Left renal pelvis (tissue), 4 donors: ENCODE measurements around the gene SSH3. TPM values are rescaled to one million over a fixed set of nuclear protein-coding genes. Genes with fewer than 3 reads are reported as not detected.

ENCODE experiments used
- DNase-seq, 4 donors: peaks; one replicate each; pipeline ENCODE4 v3.0.0-alpha.2; 2013; ENCODE audit warnings: low read depth in 4 of 4, low spot score in 3 of 4
- polyA plus RNA-seq, 4 donors: library from polyadenylated mRNA; unstranded; fragments of 120-200 nt; gene quantifications; one replicate each; pipeline ENCODE4 v1.2.1, GENCODE V29; 2013; ENCODE audit not compliant: insufficient read length in 4 of 4

SSH3 gene
- polyA plus RNA-seq, 4 donors = 16.6 to 37.2 (median 24.5) TPM

DNA sequence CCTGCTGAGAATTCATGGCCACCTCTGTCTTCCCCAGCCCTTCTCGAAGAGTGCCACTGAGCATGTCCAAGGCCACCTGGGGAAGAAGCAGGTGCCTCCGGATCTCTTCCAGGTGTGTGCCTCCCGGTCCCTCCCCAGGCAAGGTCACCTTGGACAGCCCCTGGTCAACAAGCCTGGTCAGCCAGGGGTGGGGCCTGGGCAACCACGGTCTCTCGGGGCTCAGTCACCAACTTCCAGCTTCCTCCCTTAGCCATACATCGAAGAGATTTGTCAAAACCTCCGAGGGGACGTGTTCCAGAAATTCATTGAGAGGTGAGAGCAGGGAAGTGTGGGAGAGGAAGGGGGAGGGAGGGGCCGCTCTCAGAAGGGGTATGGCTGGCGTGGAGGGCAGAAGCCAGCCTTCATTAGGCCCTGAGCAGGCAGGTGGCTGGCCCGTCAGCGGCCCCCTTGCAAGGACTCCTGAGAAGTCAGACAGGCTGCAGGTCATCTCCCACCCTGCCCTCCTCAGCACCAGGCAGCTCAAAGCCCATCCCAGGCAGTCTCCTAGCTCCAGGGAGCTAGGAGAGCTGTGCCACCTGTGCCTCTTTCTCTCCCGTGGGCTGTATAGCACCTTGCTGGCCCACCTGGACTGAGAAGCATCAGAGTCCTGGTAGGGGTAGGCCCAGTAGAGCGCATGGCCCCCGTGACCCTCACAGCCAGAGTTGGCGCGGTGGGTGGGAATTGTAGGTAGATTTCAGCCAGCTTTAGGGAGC lies 23.6 kb upstream of the SSH3 start:
- DNase-seq = no peak

DNA sequence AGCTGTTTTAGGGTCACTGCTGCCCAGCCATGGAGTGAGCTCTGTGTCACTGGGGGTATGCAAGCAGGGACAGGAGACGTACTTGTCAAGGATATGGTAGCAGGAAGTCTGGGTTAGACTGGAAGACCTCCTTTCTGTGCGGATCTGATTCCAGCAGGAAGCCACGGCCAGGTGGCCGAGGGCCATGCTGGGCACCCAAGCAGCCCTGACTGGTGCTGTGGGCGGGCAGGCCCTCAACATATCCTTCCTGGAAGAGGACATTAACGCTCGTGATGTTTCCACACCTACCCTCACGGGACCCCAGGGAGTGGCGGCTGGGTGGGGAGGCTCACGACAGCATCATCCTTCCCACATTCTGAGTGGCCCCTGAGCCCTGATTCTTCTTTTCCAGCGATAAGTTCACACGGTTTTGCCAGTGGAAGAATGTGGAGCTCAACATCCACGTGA lies 23.0 kb upstream of the SSH3 start:
- DNase-seq = no peak

DNA sequence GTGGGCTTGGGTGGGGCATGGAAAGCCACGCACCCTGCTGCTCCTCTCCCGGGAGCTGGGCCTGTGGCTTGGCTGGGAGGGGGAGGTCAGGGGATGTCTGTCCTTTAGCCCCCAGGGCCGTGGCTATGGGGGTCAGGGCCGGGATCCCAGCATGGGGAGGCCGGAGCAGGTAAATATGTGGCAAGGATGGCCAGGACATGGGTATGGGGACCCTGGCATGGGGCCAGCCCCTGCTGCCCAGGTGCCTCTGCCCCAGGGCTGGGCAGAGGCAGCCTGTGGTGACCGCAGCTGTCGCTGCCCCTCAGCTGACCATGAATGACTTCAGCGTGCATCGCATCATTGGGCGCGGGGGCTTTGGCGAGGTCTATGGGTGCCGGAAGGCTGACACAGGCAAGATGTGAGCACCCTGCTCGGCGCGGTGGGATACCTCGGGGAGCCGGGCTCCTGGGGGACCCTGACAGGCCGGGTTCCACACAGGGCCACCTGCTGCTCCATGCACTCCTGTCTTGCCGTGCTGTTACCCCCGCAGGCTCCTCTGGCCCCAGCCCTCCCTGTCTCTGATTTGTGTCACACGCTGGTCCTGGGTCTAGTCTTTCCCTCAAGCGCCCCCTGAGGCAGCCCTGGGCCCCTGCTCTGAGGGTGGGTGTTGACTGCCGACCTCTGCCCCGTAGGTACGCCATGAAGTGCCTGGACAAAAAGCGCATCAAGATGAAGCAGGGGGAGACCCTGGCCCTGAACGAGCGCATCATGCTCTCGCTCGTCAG lies 22.4 kb upstream of the SSH3 start:
- DNase-seq = no peak

DNA sequence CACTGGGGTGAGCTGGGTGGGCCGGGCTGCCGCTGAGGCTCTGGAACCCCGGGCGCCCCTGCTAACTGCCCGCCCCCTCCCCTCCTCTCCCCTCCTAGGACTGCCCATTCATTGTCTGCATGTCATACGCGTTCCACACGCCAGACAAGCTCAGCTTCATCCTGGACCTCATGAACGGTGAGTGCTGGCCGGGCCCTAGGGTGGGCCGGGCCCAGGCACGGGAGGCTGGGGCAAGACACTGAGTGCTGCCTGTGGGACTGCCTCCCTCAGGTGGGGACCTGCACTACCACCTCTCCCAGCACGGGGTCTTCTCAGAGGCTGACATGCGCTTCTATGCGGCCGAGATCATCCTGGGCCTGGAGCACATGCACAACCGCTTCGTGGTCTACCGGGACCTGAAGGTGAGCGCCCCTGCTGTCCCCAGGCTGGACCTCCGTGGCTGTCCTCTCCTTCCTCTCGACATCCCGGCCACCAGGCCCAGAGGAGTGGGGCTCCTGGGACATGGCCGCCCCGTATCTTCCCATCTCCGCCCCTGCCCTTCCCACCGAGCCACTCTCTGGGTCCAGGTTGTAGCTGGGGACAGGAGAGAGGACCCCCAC lies 21.7 kb upstream of the SSH3 start:
- no peak for DNase-seq

DNA sequence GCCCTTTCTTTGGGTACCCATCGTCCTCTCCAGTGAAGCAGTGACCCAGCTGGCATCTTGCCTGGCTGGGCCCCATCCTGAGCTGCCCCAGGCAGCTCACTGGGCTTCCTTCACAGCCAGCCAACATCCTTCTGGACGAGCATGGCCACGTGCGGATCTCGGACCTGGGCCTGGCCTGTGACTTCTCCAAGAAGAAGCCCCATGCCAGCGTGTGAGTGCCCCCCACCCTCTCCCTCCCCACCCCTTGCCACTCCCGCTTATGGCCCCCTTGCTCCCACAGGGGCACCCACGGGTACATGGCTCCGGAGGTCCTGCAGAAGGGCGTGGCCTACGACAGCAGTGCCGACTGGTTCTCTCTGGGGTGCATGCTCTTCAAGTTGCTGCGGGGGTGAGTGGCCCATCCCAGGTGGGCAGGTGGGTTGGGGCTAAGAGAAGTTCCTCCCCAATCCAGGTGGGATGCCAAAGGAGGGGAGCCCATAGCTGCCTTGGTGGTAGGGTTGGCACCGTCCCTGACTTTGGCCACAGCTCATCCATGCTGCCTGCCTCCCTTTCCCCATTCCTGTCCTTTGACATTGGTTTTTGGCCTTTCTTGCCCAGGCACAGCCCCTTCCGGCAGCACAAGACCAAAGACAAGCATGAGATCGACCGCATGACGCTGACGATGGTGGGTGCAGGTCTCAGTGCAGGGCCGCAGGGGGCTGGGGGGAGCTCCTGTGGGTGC lies 21.0 kb upstream of the SSH3 start:
- DNase-seq = no peak

DNA sequence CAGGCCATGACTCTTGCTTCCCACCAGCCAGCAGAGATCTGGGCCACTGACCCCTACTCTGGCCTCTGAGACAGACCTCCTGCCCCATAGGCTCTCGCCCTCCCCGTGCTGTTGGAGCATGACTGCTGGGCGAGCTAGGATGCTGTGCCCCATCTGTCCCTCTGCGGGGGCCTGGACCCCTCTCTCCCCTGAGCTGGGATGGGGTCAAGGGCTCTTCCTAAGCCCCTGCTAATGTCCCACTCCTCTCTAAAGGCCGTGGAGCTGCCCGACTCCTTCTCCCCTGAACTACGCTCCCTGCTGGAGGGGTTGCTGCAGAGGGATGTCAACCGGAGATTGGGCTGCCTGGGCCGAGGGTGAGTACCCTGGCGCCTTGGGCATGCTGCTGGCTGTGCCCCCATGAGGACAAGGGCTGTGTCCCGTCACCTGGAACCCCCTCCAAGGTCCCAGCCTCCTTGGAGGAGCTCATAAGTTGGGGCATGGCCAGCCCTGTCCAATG lies 20.4 kb upstream of the SSH3 start:
- no peak for DNase-seq

DNA sequence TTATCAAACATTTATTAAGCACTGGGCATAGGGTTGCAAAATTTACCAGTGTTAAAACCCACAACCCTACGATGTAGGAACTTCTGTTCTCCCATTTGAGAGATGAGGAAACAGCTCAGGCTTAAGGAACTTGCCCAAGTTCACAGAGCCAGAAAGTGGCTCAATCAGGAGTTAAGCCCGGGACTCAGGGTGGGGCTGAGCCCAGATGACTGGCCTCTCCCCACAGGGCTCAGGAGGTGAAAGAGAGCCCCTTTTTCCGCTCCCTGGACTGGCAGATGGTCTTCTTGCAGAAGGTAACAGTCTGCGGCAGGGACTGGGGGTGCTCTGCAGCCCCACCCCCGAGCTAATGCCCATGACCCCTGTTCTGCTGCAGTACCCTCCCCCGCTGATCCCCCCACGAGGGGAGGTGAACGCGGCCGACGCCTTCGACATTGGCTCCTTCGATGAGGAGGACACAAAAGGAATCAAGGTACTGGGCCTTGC lies 19.8 kb upstream of the SSH3 start:
- no peak for DNase-seq

DNA sequence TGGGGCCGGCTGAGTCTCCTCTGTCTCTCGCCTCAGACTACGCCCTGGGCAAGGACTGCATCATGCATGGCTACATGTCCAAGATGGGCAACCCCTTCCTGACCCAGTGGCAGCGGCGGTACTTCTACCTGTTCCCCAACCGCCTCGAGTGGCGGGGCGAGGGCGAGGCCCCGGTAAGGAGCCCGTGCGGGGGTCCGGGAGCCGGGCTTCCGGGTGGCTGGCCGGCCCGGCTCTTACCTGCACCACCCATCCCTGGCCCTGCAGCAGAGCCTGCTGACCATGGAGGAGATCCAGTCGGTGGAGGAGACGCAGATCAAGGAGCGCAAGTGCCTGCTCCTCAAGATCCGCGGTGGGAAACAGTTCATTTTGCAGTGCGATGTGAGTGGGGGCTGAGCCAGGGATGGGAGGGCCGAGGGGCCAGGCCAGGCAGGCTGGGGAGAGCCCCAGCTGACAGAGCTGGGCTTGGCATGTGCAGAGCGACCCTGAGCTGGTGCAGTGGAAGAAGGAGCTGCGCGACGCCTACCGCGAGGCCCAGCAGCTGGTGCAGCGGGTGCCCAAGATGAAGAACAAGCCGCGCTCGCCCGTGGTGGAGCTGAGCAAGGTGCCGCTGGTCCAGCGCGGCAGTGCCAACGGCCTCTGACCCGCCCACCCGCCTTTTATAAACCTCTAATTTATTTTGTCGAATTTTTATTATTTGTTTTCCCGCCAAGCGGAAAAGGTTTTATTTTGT lies 18.4 kb upstream of the SSH3 start:
- DNase-seq = no peak

DNA sequence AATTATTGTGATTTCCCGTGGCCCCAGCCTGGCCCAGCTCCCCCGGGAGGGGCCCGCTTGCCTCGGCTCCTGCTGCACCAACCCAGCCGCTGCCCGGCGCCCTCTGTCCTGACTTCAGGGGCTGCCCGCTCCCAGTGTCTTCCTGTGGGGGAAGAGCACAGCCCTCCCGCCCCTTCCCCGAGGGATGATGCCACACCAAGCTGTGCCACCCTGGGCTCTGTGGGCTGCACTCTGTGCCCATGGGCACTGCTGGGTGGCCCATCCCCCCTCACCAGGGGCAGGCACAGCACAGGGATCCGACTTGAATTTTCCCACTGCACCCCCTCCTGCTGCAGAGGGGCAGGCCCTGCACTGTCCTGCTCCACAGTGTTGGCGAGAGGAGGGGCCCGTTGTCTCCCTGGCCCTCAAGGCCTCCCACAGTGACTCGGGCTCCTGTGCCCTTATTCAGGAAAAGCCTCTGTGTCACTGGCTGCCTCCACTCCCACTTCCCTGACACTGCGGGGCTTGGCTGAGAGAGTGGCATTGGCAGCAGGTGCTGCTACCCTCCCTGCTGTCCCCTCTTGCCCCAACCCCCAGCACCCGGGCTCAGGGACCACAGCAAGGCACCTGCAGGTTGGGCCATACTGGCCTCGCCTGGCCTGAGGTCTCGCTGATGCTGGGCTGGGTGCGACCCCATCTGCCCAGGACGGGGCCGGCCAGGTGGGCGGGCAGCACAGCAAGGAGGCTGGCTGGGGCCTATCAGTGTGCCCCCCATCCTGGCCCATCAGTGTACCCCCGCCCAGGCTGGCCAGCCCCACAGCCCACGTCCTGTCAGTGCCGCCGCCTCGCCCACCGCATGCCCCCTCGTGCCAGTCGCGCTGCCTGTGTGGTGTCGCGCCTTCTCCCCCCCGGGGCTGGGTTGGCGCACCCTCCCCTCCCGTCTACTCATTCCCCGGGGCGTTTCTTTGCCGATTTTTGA lies 17.5 kb upstream of the SSH3 start:
- DNase-seq = no peak

DNA sequence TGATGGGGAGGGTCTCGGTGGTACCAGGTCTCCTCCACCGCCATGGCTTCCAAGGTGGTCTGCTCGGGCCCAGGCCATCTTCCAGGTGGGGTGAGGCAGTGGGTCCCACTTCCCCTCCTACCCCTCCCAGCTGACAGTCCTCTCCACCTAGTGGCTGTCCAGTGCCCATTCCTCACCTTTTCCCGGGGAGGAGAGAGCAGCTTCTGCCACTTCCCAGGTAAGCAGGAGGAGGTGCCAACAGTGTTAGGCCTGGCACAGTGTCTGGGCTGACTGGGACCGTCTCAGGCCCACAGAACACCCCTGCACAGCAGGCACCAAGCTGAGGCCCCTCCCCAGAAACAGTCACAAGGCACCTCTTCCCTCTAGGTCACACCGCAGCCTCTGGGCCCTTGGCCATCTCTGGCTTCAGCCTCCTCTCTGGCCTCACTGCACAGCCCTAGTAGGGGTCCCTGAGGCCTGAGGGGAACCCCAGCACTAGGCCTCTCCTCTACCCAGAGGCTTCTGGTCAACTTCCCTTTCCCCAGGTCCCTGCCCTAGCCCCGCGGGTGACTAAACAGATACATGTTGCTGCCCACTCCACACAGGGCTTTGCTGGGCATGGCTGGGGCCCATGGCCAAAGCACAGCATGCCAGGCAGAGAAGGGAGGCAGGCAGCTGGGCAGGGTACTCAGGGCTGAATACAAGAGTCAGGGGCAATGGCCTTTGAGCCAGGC lies 16.6 kb upstream of the SSH3 start:
- no peak for DNase-seq

DNA sequence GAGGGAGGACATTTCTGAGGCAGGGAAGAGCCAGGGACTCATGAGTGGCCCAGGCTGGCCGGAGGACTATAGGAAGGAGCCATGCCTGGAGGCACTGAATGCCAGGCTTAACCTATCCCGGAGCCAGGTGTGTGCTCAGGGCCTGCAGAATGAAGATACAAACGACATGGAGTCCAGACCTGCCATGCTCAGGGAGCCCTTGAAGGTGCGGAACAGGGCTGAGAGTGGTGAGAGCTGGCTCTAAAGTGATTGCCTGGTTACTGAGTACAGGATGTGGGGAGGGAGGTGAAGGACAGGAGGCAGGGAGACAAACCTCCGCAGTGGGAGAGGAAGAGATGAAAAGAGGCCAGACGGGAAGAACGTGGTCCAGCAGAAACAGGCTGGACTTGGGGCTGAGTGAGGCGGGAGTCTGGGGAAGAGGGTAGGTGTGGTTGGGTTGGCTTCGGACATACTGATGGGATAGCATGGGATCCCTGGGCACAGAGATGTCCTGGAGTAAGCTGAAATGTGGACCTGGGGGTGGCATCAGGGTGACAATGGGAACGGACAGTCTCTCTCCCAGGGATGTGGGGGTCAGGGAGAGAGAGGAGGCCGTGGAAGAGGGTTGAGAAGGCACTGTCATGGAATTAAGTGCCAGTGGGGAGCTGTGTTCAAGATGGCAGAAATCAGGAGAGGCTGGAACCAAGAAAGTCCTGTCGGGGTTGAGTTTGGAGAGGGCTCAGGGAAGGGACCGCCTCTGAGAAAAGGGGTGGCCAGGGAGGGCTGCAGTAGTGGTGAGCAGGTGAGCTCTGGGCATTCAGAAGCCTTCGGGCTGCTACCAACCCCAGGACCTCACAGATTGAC lies 15.8 kb upstream of the SSH3 start:
- DNase-seq = no peak

DNA sequence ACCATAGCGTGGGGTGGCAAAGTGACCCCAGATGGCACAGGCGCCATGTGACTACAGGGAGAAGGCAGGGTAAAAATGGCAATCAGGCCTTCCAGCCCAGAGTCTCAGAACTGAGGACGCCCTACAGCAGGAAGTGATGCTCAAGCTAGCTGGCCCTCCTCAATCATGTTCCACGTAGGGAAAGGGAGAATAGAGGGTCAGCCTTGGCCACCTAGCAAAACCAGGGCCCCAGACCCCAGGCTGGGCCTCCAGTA lies 15.2 kb upstream of the SSH3 start:
- DNase-seq = no peak

DNA sequence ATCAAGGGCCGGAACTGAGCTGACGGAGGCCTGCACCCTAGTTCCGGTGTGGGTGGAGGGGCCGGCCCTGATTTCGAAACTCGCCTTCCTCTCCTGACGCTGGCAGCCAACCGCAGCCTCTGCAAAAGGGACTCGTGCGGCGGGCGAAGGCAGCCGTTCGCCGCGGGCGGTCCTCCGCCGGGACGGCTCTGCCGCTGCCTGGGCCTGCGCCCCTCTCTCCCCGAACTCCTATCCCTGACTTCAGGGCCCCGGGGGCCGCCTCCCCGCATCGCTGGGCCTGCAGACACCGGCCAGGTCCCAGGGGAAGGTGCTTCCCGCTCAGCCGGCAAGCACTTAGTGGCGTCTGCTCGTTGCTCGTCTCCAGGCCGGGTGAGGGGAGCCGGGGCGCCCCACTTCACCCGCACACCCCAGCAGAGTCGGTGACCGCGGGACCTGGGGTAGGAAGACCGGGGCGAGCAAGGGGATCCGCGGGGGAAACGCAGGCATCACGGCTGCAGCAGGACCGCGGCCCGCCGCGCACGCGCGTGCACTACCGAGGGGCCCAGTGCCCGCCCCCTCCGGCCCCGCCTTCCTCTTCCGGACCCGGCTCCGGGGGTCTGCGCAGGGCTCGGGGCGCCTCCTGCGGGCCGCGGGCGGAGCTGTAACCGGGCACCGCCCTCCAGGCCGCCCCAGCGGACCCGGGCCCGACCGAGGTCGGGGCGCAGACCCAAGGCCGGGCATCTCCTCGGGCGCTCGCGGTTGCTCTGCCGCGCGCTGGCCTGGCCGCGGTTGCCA lies 14.7 kb upstream of the SSH3 start:
- DNase-seq = peak in 3 of 4 donors; percentile 72 to 82 (median 81)

DNA sequence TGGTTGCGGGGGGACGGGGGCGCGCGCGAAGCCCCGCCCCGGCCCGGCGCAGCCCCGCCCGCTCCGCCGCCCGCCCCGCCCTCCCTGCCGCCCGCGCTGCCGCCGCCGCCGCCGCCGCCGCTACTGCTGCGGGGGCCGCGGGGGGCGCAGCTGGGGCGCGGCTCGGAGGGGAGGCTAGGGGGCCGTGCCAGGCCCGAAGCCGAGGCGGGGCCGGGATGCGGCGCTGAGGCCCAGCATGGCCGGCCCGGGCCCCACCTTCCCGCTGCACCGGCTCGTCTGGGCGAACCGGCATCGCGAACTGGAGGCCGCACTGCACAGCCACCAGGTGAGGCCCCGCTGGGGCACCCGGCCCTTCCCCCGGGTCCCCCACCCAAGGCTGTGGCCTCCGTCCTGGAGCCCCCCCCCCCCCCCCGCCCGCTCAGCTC lies 14.1 kb upstream of the SSH3 start, which contains the start of gene ANKRD13D:
TSS of gene ANKRD13D (plus strand) at position 78 of the 425 bp plus-strand sequence. CDS start at position 236, 158 bp downstream.
- DNase-seq = no peak

DNA sequence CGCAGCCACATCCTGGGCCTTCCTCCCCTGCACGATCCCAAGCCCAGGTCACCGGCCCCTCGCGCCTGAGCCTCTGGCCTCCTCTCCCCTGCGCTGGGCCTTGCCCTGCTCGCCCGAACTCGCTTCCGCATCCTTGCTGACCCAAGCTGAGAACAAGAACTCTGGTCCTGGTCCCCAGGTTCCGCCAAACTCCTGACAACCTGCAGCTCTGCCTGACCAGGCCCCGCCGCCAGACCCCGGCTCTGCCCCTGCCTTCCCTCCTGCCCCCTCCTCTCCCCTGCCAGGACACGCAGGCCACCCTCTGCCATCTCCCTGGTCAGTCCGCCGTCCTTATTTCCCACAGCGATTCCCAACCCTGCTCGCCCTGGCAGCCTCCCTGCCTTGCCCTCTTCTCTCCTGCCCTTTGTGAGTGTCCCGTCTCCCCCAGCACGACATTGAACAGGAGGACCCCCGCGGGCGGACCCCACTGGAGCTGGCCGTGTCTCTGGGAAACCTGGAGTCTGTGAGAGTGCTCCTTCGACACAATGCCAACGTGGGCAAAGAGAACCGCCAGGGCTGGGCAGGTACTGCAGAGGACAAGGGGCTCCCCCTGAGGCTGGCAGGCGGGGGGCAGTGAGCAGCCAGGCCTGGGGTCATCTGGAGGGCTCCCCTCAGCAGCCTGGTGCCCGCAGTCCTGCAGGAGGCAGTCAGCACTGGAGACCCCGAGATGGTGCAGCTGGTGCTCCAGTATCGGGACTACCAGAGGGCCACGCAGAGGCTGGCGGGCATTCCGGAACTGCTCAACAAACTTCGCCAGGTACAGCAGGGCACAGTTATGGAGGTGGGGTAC lies 13.5 kb upstream of the SSH3 start:
- DNase-seq = no peak

DNA sequence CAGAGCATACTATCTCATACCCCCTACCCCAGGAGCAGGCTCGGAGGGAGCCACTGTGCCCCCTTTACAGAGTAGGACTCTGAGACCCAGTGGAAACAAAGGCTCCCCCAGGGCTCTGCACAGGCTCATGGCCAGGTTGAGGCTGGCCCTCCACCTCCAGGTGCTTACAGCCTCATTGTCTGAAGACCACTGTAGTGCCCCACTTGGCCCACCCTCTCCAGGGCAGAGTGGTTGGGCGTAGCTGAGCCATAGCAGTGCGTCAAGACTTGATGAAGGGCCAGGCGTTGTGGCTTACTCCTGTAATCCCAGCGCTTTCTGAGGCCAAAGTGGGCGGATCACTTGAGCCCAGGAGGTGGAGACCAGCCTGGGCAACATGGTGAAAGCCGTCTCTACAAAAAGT lies 12.5 kb upstream of the SSH3 start:
- DNase-seq = no peak
